HG03442 (cell line): ENCODE results near the gene PLPPR1.
"Not testable (repeated sequence)": the region's sequence is repeated elsewhere in the genome, so short reads cannot be mapped to it uniquely, and the experiment has no call there.

Source experiments
- ATAC-seq: cut with Tn5 transposase; IDR thresholded peaks from one replicate; pipeline ENCODE4 v1.9.1; 2021; ENCODE audit warnings: mild to moderate bottlenecking, moderate library complexity; ENCODE audit not compliant: unreplicated experiment

PLPPR1 gene

DNA sequence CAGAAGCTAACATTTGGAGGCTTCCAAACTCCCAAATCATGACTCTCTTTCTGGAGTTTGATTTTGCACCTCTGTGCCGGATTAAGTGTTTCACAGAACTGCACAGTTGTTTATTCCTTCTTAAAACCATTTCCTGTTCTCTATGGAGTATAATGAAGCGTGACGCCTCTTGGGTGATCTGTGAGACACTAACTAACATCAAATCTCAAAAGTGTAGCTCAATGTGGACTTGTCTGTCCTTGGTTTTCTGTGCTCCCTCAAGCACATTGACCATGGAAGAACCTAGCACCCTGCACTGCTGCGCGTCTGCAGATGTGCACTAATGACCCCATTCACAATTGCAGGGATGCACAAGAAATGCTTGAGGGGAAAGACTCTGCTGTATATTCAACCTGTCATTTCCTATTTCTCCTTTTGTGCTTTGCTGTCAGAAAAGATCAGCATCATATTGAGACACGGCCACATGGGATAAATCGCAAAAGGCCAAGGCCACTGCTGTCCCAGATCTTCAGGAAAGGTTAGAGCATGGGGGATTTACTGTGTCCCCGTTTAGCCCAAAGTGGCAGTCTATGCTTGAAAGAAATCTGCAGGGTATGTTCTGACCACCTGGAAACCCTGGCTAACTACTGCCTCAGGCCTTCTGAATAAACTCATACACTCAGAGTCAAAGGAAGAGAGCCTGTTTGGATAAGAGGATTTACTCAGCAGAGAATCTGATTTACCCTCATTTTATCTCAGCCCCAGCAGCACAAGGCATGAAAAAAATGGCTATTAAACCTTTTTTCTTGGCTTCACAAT lies 246.6 kb downstream of the PLPPR1 start:
- ATAC-seq = no peak

DNA sequence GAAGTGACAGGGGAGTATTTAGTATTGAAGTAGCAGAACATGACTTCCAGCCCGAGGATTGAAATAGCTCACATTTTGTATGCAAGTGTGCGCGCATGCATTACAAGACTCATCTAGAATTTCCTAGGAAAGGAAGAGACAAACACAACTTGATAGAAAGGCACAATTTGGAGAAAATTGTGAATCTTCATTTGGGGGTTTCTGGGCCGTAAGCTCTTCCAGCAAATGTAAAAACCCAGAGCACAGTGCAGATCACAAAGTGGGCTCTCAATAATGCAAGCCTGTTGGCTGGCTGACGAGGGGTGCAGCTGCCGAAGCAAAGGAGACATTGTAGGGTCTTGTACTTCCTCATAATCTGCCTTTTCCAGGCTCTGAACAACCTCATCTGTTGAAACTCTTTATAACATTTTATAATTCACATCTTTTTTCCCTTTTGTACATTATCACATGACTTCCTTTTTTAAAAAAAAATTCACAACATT lies 247.3 kb downstream of the PLPPR1 start:
- no peak for ATAC-seq

DNA sequence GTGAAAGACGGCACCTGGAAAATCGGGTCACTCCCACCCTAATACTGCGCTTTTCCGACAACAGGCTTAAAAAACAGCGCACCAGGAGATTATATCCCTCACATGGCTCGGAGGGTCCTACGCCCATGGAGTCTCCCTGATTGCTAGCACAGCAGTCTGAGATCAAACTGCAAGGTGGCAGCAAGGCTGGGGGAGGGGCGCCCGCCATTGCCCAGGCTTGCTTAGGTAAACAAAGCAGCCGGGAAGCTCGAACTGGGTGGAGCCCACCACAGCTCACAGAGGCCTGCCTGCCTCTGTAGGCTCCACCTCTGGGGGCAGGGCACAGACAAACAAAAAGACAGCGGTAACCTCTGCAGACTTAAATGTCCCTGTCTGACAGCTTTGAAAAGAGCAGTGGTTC lies 262.5 kb downstream of the PLPPR1 start:
- ATAC-seq = not testable (repeated sequence)

DNA sequence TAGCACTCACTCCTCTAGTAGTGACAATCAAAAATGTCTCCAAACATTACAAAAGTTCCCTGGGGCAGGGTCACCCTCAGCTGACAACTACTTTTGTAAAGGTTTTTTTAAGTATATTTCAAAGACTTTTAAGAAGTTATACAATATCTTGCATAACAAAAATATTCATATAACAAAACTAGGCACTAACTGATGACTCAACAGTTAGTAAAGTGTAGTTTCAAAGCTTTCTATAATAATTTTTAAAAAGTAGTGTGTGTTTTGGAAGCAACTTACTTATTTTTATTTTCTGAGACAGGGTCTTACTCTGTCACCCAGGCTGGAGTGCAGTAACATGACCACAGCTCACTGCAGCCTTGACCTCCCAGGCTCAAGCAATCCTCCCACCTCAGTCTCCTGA lies 271.4 kb downstream of the PLPPR1 start:
- ATAC-seq = no peak

DNA sequence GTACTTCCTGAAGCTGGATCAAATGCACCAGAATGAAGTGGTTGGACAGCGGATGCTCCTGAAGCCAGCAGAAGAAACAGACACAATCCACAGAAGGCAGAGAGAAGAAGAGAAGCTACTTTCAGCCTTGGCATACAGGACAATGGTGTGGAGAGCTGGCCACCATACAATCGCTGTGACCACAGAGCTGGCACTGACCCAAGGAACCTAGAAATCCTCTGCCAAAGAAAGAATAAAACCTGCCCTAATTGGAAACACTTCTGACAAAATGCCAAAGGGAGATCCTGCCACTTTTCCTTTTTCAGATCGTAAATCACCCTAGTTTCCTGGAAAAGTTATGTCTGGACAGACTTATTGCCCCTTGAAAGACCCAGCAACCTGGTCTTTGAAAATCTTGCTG lies 278.5 kb downstream of the PLPPR1 start:
- ATAC-seq = no peak

DNA sequence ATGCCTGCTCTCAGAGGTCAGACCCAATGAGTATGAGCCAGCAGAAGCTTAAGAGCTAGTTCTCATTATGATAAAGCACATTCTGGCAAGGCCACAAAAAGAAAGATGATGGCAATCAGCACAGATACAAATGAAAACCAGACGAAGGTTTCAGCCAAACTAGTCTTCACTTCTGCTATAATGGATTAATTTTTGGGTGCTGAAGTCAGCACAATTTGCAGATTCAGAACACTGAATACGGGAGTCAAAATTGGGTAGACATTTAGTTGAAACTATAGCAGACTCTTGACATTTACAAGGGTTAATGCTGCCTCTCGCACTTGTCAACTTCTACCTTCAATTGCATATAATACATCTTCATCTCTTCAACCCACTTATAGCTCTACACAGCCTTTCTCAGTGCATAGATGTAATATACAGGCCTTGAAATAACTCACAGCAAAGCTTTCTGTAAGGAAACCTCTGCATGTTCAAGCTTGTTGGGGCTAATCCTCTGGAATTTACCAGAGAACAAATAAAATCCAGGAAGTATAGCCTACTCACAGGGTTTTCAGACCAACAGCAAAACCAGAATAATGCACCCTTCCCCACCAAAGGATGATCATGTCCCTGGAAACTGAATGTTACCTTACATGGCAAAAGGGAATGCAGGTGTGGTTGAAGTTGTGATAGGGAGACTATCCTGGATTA lies 279.1 kb downstream of the PLPPR1 start:
- no peak for ATAC-seq

DNA sequence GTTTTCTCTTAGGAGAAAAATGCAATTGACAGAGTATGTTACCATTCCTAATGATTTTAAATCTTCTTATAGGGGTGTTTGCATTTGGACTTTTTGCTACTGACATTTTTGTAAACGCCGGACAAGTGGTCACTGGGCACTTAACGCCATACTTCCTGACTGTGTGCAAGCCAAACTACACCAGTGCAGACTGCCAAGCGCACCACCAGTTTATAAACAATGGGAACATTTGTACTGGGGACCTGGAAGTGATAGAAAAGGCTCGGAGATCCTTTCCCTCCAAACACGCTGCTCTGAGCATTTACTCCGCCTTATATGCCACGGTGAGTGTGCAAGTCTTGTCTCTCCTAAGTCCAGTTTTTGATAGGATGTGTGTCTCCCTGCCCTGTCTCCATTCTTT lies 280.6 kb downstream of the PLPPR1 start:
- no peak for ATAC-seq

DNA sequence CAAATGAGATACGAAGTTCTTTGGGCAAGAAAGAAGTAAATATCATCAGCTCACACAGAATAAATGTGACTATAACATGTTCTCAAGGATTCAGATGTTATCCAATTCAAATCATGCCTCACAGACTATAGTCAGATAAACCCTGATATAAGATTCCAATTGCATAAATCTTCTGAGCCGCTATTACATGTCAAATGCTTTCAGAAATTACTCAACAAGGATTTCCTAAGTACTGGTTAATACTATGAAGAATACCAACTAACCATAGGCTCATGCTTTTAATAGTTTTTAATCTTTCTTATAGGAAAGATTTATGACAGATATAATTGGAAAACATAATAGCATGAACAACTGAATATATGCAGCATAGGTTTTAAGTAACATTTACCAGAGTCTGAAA lies 282.7 kb downstream of the PLPPR1 start:
- no peak for ATAC-seq

DNA sequence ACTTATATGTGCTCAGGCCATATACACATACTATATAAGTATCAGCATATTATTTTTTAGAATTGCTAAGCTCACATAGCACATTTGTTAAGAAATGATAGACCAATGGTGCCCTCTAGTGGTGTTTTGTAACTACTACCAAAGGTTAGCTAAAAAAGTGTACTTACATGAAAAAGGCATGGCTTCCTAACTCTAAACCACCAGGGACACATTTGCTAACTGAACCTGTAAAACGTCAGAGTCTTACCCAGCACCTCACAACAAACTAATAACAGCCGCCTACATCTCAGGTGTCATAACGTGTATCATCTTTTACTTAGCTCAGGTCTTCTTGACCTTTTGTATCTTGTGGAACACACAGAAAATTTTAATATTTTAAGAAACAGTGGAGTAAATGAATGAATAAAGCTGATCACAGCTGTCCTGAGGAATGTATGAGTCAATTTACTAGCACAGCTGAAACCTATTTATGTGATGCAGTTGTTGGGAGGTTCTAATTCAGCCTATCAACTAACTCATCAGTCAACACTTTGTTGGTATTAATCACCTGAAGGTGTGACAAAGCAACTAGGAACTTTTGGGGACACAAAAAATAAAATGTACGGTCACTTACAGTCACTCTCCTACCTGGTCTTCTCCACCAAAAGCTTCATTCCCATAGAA lies 283.4 kb downstream of the PLPPR1 start:
- ATAC-seq = peak; percentile 90

DNA sequence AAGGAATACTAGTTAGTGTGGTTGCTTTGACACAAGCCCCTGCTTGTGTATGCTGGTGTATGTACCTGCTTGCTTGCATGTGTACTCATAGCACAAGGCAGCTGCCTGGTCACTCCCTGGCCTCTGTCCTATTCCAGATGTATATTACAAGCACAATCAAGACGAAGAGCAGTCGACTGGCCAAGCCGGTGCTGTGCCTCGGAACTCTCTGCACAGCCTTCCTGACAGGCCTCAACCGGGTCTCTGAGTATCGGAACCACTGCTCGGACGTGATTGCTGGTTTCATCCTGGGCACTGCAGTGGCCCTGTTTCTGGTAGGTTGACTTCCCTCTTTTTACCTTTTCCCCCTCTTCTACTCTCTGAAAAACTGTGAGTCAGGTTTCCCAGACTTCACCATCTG lies 284.1 kb downstream of the PLPPR1 start:
- no peak for ATAC-seq

DNA sequence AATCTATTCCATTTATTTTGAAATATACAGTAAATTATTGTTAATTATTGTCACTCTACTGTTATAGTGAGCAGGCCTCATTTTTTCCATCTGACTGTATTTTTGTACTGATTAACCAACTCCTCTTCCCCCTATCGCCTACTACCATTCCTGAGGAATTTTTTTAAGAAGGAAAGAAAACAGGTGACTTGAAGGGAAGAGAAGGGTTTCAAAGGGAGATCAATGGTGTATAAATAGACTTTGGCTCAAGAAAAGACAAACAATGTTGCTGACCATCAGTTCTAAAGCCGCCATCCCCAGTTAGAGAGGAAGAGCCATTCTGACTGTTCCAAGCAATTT lies 286.6 kb downstream of the PLPPR1 start:
- no peak for ATAC-seq

DNA sequence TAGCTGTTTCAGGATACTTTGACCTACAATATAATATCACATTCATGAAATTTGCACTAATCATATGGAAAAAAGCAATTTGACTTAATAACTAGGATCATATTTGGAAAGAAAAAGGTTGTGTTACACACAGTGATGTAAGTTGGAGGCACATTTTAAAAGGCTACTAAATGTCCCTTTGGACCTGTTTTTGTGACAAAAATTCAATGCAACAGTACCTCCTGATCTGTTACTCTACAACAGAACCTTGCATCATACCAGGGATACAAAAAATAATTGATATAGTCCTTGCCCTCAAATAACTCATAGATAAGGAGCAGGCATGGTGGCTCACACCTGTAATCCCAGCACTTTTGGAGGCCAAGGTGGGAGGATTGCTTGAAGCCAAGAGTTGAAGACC lies 289.2 kb downstream of the PLPPR1 start:
- no peak for ATAC-seq

DNA sequence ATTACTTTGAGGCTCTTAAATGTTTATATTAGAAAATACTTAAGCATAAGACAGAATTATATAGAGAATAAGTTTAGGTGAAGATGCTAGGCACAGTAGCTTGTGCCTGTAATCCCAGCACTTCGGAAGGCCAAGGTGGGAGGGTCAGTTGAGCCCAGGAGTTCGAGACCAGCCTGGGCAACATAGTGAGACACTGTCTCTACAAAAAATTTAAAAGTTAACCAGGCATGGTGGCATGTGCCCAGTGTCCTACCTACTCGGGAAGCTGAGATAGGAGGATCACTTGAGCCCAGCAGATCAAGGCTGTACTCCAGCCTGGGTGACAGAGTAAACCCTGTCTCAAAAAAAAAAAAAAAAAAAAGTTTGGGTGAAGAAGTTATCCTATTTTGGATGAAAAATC lies 294.6 kb downstream of the PLPPR1 start:
- ATAC-seq = no peak

DNA sequence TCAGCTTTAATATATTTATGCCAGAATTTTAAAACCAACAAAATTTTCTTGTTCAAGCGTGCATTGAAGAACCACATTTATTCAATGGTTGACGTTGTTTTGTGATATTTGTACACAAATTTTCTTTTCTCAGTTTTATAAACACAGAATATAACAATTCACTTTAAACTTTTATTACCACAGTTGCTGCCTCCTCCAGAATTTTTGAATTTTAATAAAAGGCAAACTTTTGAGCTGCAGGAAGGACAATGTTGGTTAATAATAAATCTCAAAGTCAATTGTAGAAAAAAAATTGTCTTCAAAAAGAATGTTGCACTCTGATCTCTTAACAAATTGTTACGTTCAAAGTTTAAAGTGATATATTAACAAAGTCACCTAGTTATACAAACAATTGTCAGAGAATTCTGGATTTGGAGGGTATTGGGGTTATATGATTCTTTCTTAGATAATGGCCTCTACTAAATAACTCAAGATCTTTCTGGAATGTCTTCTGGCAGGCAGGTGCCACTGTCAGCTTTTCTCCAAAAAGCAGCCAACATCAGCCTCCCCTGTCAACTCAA lies 295.8 kb downstream of the PLPPR1 start:
- no peak for ATAC-seq

DNA sequence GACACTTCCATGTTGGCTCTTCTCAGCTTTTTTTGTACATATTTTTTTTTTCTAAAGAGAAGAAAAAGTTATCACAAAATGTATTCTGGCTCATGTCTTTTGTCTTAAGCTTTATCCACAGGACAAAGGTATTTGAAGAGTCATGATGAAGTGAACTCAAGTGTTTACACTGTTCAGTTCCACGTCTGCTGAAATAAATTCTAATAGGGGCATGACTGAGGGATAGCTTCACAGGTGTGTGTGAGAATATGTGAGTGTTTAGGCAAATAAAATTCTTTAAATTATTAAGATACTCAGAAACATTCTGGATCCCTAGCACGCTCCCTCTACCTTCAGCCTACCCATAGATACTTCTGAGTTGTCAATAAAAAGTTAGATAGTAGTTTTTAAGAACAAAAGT lies 296.5 kb downstream of the PLPPR1 start:
- no peak for ATAC-seq

DNA sequence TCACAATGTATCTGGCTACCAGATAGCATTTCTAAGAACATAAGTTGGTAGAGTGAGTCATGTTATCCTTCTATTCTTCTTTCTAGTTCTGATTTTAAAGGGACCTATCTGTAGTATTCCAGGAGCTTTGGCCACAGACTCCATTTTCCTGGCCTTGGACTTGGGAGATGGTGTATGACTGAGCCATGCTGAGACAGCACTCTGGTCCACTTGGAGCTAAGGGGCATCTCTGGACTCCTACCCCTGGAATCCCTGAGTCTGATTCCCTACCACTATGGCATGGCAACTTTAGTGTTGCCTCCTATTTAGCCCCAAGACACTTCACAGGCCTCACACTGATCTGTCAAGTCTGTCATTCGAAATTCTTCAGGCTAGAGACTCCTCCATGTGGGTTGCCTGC lies 297.5 kb downstream of the PLPPR1 start:
- no peak for ATAC-seq

DNA sequence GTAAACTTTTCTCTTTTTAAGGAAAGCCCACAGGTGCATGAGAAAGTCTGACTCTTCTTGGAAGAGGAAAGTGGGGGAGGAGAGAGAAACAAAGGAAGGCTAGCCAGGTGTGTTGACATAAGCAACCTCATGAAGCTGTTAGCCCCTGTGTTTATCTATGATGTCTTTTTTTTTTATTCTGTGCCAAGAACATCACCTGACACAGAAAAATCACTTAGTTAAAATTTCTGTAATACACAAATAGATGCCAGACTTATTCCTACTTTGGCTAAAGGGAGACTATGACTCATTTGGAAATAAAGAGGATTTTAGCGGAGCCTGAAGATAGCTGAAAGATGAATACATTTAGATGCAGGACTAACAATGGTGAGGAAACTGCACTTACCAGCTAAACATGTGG lies 298.0 kb downstream of the PLPPR1 start:
- ATAC-seq = no peak

DNA sequence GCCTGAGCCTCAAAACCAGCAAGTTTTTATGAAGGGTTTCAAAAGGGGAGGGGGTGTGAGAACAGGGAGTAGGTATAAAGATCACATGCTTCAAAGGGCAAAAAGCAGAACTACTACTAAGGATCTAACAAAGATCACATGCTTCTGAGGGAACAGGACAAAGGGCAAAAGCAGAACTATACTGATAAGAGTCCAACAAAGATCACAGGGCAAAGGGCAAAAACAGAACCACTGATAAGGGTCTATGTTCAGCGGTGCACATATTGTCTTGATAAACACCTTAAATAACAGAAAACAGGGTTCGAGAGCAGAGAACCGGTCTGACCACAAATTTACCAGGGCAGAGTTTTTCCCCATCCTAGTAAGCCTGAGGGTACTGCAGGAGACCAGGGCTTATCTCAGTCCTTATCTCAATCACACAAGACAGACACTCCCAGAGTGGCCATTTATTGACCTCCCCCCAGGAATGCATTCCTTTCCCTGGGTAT lies 298.9 kb downstream of the PLPPR1 start:
- not testable (repeated sequence) for ATAC-seq

DNA sequence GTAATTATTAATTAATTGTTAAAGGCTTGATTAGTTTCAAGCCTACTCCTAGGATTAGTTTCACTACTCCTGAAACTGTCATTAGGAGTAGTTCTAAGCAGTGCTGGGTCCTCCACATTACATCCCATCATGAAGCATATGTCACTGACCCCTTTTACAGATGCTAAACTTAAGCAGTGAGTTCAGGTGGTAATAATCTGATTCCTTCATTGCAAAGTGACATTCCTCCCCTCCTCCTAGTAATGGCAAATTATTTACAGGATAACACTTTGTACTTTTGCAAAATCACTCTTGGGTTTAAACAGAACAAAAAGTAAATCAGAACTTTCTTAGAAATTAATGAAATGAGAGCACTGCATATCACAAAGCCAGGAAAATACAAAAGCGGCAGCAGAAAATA lies 303.8 kb downstream of the PLPPR1 start:
- no peak for ATAC-seq

DNA sequence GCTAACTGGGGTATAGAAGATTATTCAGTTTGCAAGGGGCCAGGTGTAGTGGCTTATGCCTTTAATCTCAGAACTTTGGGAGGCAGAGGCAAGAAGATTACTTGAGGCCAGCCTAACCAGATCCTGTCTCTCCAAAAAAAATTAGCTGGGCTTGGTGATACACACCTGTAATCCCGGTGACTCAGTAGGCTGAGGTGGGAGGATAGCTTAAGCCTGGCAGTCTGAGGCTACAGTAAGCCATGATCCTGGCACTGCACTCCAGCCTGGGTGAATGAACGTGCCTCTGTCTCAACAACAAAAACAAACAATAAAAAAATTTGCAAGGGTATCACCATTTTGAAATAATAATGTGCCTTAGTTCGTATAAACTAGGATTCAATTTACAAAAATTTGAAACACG lies 305.0 kb downstream of the PLPPR1 start:
- ATAC-seq = no peak

DNA sequence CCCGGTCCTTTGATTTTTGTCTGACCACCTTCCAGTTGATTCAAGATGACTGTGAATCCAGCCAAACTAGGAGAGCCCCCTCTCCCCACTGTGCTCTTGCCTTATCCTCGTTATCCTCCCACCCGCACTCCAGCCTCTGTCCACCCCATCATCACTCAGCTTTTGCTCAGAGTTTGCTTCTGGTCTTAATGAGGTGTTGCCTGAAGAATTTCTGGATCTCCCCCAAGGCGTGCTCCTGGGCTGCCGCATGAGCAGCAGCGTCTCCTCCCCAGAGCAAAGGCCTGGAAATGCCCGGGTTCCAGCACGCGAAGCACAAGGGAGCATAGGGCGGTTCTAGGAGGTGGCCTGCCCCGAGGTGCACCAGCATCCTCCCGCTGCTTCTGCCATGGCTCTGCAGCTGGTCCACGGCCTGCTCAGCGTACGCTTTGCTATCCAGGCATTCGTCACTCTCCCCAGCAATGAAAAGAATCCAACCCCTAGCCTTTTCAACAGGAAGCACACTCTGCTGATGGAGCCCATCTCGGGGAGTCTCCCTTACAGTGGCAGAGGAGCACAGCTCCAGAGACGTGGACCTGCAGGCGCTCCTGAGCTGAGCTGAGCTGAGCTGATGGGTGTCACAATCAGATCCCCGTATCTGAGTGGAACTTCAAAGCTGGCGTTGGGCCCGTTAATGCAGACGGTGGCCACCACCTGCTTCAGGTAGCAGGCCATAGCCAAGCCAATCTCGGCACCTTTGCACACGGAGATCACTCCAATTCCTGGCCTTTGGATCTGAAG lies 305.6 kb downstream of the PLPPR1 start:
- no peak for ATAC-seq
